Measurements from ENCODE around the gene STX8. TPM values are rescaled to one million over a fixed set of nuclear protein-coding genes. Genes with fewer than 3 reads are reported as not detected.

The STX8 gene
- total RNA-seq, 1 experiment from 2014 or later, result 50.3 TPM

DNA sequence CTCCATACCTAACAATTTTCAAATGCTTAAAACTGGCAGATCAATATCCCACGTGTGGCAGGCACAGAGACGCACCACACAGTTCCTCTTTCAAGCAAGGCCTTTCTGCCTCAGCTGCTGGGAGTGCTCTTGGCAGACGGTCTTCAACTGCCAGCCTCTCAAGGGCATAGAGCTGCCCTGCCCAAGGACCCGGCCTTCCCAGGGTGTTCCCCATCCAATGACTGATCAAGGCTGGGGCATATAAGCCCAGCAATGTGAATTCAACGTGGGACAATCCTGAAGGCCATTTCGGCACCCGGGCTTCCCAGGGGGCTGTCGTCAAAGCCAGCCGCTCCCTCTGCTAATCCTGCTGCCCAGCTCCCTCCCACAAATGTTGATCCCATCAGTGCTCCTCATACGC, 107.1 kb downstream of the STX8 start:
- no peak for ATAC-seq
- in situ Hi-C loops (cut with HindIII; ENCODE audit: low pct_unique_long_range_greater_than_20kb, low sequenced_read_pairs) (no loop called here), intact Hi-C loops (cut with micrococcal nuclease; ENCODE audit: unreplicated experiment) (no loop called here)
- ChIA-PET POLR2A (no interaction called here), CTCF (interaction anchor here (0.6 kb wide), 1 partner anchor 405 kb away, joined by 3 read pairs; no protein-coding TSS in a partner anchor)
- no peaks in the 10 kb centered on the region for H3K36me3 ChIP-seq (ENCODE audit: control insufficient read depth, insufficient read depth, low read length)
- BruUV-seq (replicated peaks), result no TSS peak
- H3K4me3 ChIP-seq (ENCODE audit: low read depth in 2 of 2, low read length in 2 of 2), result no peak overlapping the region
- H3K4me1 ChIP-seq (ENCODE audit: control insufficient read depth, insufficient read depth, low read length), result no peaks in the 10 kb centered on the region
- H3K27ac ChIP-seq (ENCODE audit: low read length), result no peak overlapping the region
- TF ChIP-seq SIN3A (IDR thresholded peaks at IDR 0.05; ENCODE audit: borderline replicate concordance, insufficient read depth, low read depth, low read length) (no peak), POLR2AphosphoS5 (IDR thresholded peaks at IDR 0.05; ENCODE audit: low read depth, low read length) (no peak), TCF7L2 (IDR thresholded peaks at IDR 0.05; ENCODE audit: low read depth, low read length) (no peak)
- TF ChIP-seq, protein P1, sequence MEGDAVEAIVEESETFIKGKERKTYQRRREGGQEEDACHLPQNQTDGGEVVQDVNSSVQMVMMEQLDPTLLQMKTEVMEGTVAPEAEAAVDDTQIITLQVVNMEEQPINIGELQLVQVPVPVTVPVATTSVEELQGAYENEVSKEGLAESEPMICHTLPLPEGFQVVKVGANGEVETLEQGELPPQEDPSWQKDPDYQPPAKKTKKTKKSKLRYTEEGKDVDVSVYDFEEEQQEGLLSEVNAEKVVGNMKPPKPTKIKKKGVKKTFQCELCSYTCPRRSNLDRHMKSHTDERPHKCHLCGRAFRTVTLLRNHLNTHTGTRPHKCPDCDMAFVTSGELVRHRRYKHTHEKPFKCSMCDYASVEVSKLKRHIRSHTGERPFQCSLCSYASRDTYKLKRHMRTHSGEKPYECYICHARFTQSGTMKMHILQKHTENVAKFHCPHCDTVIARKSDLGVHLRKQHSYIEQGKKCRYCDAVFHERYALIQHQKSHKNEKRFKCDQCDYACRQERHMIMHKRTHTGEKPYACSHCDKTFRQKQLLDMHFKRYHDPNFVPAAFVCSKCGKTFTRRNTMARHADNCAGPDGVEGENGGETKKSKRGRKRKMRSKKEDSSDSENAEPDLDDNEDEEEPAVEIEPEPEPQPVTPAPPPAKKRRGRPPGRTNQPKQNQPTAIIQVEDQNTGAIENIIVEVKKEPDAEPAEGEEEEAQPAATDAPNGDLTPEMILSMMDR (IDR thresholded peaks at IDR 0.05), result no peak
- TF ChIP-seq, protein P2, sequence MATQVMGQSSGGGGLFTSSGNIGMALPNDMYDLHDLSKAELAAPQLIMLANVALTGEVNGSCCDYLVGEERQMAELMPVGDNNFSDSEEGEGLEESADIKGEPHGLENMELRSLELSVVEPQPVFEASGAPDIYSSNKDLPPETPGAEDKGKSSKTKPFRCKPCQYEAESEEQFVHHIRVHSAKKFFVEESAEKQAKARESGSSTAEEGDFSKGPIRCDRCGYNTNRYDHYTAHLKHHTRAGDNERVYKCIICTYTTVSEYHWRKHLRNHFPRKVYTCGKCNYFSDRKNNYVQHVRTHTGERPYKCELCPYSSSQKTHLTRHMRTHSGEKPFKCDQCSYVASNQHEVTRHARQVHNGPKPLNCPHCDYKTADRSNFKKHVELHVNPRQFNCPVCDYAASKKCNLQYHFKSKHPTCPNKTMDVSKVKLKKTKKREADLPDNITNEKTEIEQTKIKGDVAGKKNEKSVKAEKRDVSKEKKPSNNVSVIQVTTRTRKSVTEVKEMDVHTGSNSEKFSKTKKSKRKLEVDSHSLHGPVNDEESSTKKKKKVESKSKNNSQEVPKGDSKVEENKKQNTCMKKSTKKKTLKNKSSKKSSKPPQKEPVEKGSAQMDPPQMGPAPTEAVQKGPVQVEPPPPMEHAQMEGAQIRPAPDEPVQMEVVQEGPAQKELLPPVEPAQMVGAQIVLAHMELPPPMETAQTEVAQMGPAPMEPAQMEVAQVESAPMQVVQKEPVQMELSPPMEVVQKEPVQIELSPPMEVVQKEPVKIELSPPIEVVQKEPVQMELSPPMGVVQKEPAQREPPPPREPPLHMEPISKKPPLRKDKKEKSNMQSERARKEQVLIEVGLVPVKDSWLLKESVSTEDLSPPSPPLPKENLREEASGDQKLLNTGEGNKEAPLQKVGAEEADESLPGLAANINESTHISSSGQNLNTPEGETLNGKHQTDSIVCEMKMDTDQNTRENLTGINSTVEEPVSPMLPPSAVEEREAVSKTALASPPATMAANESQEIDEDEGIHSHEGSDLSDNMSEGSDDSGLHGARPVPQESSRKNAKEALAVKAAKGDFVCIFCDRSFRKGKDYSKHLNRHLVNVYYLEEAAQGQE (IDR thresholded peaks at IDR 0.05; ENCODE audit: insufficient read depth in 1 of 2, low read depth in 2 of 2, low read length in 1 of 2), result no peak
- H3K9me3 ChIP-seq (ENCODE audit: control insufficient read depth, insufficient read depth, low read depth, low read length), result no peaks in the 10 kb centered on the region
- DNase-seq (ENCODE audit: low read depth, low spot score), result no peak
- no peaks in the 10 kb centered on the region for H3K27me3 ChIP-seq (ENCODE audit: control insufficient read depth, insufficient read depth, low read length)

DNA sequence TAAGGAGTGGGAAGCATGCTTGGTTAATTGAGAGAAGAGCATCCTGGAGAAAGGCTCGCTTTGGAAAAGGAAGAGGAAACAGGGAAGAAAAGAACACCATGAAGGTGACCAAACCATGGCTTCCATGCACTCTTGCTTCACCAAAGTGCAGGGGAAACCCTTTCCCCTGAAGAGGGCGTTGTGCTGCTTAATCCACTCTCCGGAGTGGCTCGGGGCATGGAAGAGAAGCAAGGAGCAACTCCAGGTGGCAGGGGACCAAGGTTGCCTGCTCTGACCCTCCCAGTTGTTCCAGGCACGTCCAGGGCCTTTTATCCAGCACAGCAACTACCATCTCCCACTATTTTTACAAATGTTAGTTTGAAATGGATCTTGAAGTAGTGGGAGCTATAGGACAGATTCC, 108.1 kb downstream of the STX8 start:
- no peaks in the 10 kb centered on the region for H3K9me3 ChIP-seq (ENCODE audit: control insufficient read depth, insufficient read depth, low read depth, low read length)
- ATAC-seq, result no peak
- no TSS peak for BruUV-seq (replicated peaks)
- in situ Hi-C loops (cut with HindIII; ENCODE audit: low pct_unique_long_range_greater_than_20kb, low sequenced_read_pairs) (no loop called here), intact Hi-C loops (cut with micrococcal nuclease; ENCODE audit: unreplicated experiment) (no loop called here)
- no peak for DNase-seq (ENCODE audit: low read depth, low spot score)
- TF ChIP-seq POLR2AphosphoS5 (IDR thresholded peaks at IDR 0.05; ENCODE audit: low read depth, low read length), result no peak
- TF ChIP-seq SIN3A (IDR thresholded peaks at IDR 0.05; ENCODE audit: borderline replicate concordance, insufficient read depth, low read depth, low read length), result no peak
- TF ChIP-seq TCF7L2 (IDR thresholded peaks at IDR 0.05; ENCODE audit: low read depth, low read length), result no peak
- TF ChIP-seq, protein P2 (IDR thresholded peaks at IDR 0.05; ENCODE audit: insufficient read depth in 1 of 2, low read depth in 2 of 2, low read length in 1 of 2), result no peak
- TF ChIP-seq, protein P1 (IDR thresholded peaks at IDR 0.05), result no peak
- H3K4me3 ChIP-seq (ENCODE audit: low read depth in 2 of 2, low read length in 2 of 2), result no peak overlapping the region
- no peaks in the 10 kb centered on the region for H3K4me1 ChIP-seq (ENCODE audit: control insufficient read depth, insufficient read depth, low read length)
- H3K27me3 ChIP-seq (ENCODE audit: control insufficient read depth, insufficient read depth, low read length), result no peaks in the 10 kb centered on the region
- H3K36me3 ChIP-seq (ENCODE audit: control insufficient read depth, insufficient read depth, low read length), result no peaks in the 10 kb centered on the region
- CTCF ChIA-PET, result no interaction called here
- H3K27ac ChIP-seq (ENCODE audit: low read length), result no peak overlapping the region
- POLR2A ChIA-PET, result no interaction called here
